Ammon's horn (tissue), 1 donor: ENCODE results near the gene HERC4.

Experiments
- DNase-seq: peaks from one replicate; pipeline ENCODE4 v3.0.0-alpha.2; 2016; ENCODE audit warnings: low spot score

The HERC4 gene

DNA sequence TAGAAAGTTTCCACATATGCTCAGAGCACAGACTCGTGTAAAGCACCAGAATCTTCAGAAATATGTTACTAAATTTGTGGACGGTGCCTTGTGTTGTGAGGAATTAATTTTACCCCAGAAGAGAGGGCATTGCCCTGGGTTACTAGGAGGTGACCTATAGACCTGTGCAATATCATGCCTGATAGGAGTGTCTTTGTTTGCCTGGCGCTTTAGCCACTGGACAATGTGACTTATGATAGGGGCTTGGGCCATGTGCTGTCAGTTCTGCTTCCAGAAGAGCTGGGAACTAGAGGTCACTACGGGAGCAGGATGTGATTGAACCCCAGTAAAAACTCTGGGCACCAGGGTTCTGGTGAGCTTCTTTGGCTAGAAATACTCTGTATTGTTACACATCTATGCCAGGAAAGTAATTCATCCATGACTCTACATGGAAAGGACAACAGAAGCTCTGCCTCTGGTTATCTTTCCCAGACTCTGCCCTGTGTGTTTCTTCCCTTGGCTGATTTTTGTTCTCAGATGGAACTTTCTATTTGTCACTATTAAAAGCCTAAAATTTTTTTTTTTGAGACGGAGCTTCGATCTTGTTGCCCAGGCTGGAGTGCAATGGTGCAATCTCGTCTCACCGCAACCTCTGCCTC lies 115.1 kb downstream of the HERC4 start:
- no peak for DNase-seq

DNA sequence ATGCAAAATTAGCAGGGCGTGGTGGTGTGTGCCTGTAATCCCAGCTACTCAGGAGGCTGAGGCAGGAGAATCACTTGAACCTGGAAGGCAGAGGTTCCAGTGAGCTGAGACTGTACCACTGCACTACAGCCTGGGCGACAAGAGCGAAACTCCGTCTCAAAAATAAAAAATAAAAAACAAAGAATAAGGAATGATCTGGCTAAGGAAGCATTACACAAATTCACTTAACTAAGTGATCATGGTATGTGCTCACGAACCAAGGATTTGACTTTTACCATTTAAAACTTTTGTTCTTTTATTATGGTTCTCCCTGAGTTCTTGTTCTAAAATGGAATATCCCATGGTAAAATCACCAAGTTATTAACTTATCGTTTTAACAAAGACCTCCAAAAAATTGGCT lies 119.5 kb downstream of the HERC4 start:
- no peak for DNase-seq

DNA sequence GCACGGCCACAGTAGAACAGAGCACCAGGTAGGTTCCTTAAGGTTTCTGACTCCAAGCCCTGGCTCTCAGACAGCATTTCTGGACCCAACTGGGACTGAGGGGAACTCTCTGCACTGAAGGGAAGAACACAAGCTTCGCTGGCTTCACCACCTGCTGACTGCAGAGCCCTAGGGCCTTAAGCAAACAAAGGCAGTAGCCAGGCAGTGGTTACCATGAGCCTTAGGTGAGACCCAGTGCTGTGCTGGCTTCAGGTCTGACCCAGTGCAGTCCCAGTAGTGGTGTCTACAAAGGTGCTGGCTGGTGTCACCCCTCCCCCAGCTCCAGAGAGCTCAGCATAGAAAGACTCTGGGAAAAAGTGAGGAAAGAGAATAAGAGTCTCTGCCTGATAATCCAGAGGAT lies 131.2 kb downstream of the HERC4 start:
- DNase-seq = no peak

DNA sequence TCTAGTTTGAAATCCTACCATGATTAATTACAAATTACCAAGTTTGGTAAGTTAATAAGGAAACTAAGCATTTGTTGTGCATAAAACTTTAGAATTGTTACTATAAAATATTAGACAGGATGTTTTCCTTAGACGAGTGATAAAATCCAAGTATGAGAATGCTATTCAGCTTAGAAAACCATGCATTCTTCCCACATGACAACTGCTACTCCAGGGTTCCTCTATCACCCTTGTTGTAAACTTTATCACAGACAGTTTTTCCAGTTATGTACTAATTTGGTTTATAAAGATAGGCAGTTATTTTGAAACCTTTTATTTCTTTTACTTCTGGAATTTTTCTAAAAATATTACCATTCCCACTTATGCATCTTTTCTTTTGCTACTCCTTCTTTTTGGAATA lies 138.7 kb downstream of the HERC4 start:
- no peak for DNase-seq

DNA sequence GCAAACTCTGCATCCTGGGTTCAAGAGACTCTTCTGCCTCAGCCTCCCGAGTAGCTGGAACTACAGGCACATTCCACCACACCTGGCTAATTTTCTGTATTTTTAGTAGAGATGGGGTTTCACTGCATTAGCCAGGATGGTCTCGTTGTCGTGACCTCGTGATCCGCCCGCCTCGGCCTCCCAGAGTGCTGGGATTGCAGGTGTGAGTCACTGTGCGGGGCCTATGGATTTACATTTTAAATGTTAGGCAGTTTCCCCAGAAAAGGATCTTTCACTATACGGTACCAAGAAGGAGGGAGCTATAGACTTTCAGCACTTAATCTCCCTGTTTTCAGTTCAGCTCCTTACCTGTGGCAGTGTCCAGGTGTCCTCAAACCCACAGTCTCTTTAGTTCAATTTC lies 139.9 kb downstream of the HERC4 start:
- DNase-seq = no peak

DNA sequence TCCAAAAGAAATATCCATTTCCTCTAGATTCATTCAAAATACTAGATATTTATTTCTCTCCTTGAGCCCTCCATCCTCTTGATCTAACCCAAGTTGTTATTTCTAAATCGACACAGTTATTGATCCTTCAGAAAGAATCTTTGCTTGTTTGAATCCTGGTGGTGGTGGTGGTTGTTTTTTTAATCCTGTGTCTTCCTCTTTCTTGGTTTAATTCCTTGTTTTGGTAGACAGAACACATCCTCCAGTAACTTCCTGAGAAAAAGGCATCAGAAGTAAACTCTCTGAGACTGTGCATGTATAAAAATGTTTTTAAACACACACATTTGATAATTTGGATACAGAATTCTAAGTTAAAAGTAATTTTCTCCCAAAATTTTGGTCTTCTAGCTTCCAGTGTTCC lies 140.7 kb downstream of the HERC4 start:
- peak; percentile 4 for DNase-seq

DNA sequence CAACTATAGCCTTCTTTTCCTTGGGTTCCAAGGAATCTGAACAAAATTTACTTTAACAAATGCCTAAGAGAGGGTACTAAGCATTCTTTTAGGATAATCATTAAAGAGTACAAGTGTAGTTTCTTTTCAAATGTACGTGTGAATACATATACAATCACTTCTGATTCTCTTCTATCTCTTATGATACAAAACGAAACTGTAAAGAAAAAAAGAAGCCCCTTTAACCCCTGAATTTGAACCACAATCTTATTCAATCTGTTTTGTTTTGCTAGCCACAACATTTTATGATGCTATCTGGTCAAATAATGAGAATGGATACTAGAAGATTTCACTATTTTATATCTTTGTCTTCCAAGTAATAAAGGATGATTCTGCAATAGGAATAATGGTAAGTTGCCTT lies 141.9 kb downstream of the HERC4 start:
- DNase-seq = no peak

DNA sequence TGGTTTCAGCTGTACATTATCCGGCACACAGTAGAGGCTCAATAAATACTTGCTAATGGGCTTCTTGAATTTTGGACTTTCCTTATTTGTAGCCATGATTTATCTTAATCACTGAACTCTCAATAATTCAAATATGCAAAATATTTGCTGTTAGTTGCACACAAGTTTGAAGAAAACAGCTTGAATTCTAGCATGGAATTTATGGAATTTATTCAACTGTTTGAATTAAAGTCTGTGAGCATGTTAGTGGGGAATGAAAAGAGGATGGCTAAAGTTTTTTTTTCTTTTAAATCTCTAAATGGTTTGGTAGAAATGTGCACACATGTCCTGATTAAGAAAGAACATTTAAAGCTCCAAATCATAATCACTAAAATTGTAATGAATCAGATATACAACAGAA lies 148.1 kb downstream of the HERC4 start:
- DNase-seq = no peak

DNA sequence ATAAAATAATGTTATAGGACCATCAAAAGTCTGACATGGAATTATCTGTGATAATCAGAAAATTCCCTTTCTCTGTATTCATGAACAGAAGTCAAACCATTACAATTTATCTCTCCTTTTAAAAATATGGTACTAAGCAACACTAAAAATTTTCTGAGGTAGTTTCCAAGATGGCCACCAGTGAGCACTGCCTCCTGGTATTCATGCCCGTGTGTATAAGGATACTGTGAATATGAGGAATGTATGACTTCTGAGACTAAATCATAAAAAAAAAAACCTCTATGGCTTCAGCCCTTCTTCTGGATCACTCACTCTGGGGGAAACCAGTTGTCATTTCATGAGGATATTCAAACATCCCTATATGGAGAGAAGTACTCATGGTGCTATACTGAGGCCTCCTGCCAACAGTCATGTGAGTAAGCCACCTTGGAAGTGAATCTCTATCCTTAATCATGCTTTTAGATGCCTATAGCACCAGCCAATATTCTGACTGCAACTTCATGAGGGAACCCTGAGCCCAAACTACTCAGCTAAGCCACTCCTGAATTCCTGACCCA lies 149.6 kb downstream of the HERC4 start:
- no peak for DNase-seq

DNA sequence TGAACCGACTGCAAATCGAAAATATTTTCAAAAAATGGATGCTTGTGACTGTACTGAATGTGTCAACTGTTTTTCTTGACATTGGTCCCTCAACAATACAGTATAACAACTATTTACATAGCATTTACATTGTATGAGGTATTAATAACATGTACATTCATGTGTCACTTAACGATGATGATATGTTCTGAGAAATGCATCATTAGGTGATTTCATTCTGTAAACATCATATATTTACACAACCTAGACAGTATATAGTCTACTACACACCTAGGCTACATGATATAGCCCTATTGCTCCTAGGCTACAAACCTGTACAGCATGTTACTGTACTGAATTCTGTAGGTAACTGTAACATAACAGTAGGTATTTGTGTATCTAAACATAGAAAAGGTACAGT lies 150.9 kb downstream of the HERC4 start:
- no peak for DNase-seq

DNA sequence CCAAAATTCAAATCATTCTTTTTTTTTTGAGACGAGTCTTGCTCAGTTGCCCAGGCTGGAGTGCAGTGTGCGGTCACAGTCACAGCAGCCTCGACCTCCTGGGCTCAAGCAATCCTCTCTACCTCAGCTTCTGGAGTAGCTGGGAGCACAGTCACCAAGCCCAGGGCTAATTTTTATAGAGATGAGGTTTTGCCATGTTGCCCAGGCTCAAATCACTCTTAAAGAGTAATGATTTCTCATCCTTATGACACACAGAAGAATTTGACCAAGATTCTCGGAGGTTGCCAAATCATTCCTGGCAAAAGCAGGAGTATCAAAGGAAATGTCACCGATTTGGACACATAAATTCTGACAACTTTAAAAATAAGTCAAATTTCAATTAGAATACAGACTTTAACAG lies 151.5 kb downstream of the HERC4 start:
- no peak for DNase-seq

DNA sequence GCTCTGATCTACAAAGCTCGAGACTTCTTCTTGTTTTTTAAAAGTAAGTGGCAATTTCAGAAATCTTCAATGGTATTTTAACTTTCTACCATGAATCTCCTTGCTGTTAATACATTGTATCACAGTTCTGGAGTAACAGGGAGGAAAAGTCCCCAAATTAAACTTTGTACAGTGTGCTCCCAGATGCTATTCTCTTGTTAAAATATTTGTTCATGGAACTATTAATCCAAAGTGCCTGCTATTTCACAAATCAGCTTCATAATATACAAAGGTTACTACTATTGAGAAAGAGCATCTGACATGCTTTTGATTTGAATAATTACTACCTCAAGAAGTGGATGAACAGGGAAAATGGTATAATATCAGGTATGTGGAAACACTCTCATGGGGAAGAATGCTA lies 154.0 kb downstream of the HERC4 start:
- no peak for DNase-seq

DNA sequence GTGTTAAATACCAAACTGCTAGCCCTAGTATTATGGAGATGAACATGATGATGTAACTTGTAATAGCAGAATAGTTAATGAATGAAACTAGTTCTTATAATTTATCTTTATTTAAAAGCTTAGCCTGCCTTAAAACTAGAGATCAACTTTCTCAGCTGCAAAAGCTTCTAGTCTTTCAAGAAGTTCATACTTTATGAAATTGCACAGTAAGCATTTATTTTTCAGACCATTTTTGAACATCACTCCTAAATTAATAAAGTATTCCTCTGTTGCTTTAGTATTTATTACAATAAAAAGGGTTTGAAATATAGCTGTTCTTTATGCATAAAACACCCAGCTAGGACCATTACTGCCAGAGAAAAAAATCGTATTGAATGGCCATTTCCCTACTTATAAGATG lies 157.4 kb downstream of the HERC4 start:
- no peak for DNase-seq

DNA sequence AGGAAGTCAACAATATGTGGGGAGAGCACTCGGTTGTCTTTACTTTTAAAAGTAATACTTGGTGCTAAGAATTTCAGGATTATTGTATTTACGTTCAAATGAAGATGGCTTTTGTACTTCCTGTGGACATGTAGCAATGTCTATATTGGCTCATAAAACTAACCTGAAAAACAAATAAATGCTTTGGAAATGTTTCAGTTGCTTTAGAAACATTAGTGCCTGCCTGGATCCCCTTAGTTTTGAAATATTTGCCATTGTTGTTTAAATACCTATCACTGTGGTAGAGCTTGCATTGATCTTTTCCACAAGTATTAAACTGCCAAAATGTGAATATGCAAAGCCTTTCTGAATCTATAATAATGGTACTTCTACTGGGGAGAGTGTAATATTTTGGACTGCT lies 157.9 kb downstream of the HERC4 start:
- DNase-seq = no peak

DNA sequence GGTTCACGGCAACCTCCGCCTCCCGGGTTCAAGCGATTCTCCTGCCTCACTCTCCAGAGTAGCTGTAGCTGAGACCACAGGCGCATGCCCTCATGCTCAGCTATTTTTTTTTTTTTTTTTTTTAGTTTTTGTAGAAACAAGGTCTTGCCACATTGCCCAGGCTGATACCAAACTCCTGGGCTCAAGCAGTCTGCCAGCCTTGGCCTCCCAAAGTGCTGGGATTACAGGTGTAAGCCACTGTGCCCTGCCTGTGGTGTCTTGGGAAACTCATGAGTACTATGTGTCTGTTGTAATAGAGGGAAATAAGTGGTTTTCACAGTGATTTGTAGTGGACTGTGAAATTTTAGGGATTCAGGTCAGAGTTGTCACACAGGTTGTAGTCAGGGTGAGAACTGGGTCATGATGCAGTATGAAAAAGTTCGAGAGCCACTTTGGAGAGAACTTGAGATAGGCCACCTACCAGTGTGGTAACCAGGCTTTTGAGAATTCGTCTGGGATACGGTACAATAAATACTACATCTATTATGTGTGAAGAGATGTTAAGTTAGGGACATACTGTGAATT lies 160.2 kb downstream of the HERC4 start:
- DNase-seq = no peak

DNA sequence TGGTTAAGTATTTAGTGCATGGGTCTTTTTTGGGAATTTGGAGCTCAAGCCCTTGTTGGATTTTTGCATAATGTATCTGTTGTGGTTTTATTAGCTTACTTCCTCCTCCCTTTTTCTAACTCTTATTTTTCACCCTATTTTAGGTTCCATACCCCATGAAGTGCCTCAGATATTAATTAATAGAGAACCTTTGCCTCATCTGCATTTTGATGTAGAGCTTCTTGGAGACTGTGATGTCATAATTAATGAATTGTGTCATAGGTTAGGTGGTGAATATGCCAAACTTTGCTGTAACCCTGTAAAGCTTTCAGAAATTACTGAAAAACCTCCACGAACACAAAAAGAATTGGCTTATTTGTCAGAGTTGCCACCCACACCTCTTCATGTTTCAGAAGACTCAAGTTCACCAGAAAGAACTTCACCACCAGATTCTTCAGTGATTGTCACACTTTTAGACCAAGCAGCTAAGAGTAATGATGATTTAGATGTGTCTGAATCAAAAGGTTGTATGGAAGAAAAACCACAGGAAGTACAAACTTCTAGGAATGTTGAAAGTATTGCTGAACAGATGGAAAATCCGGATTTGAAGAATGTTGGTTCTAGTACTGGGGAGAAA lies 162.6 kb downstream of the HERC4 start:
- DNase-seq = no peak

DNA sequence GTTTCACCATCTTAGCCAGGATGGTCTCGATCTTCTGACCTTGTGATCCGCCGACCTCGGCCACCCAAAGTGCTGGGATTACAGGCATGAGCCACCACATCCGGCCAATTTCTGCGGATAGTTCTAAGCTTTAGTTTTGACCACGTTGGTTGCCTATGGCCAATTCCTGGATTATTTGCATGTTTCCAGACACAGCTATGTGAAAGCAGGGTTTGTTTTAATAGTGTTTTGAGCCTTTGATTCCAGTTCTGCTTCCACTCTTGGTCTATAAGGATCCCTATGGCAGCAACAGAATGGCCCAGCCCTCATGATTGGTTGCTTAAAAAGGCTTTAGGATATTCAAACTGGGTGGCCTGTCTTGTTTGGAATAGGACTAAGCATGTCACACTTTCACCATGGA lies 171.5 kb downstream of the HERC4 start:
- no peak for DNase-seq

DNA sequence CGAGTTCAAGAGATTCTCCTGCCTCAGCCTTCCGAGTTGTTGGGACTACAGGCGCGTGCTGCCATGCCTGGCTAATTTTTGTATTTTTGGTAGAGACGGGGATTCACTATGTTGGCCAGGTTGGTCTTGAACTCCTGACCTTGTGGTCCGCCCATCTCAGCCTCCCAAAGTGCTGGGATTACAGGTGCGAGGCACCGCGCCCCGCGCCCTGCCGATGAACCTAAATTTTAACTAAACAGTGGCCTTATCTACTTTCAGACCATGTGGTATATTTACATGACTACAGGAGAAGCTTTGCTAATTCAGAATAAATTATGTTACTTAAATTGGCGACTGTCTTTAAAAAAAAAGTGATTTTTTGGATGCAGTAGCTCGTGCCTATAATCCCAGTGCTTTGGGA lies 181.4 kb downstream of the HERC4 start:
- DNase-seq = no peak

DNA sequence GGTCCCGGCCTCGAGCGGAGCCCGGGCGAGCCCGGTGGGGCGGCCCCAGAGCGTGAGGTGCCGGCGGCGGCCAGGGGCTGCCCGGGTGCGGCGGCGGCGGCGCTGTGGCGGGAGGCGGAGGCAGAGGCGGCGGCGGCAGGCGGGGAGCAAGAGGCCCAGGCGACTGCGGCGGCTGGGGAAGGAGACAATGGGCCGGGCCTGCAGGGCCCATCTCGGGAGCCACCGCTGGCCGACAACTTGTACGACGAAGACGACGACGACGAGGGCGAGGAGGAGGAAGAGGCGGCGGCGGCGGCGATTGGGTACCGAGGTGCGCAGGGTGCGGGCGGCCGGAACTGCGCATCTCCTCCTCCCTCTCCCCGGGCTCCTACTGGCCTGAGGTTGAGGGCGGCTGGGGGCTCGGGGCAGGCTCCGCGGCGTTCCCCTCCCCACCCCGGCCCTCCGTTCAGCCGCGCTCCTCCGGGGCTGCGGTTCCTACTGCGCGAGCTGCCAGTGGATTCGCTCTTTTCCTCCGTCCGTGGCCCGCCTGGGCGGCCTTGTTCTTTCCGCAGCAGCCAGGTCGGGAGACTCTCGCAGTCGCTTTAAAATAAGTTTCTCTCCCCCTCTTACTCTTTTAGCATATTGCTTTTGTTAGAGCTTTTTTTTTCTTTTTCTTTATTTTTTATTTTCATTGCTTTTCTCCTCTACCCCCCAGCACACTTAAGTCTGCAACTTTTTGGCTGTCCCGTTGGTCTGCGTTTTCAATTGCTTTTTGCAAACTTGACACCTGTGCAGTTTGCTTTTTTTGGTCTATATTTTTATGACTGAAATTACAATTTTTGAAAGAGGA lies 190.0 kb downstream of the HERC4 start:
- DNase-seq = peak; percentile 87

DNA sequence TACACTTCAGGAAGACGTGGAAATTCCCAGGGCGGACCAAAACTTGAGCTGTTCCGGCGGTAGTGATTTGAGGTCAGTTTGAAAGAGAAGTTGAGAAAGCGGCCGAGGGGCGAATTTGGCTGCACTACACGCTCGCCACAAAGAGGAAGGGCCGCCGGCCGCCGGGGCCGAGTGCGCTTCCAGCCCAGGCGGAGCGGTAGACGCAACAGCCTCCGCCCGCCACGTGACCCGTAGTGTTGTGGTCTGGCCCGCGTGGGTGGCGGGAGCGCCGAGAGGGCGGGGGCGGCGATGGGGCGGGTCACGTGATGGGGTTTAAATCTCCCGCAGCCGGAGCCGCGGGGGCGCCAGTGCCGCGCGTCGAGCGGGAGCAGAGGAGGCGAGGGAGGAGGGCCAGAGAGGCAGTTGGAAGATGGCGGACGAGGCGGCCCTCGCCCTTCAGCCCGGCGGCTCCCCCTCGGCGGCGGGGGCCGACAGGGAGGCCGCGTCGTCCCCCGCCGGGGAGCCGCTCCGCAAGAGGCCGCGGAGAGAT lies 190.7 kb downstream of the HERC4 start, which contains the start of gene SIRT1:
SIRT1 (plus strand) TSS at position 344 of the 529 bp plus-strand sequence; CDS start at position 410, 66 bp downstream.
- peak; percentile 97 for DNase-seq

DNA sequence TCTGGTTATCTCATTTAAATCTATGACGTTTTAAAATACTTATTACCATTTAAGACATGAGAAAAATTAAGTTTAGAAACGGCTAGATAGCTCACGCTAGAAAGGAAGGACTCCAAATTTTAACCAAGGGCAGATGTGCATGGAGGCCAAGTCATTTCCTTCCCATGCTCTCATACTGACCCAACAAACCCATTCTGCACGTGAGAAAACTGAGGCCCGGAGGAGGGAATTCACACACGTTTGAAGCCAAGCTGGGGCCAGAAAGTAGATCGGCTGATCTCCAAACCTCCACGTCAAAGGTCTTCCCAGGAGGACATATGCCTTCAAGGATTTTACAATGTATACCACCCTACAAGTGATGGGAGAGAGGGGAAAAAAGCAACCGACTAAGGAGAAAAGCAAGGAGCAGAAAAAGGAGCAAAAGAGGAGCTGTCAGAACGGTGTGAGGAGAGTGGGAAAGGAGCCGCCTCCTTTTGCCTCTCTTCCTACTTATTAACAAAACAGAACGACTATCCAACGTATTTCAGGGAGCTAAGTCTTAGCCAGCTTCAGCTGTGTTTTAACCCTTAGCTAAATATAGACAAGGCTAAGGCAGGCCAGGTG lies 191.3 kb downstream of the HERC4 start:
- DNase-seq = no peak

DNA sequence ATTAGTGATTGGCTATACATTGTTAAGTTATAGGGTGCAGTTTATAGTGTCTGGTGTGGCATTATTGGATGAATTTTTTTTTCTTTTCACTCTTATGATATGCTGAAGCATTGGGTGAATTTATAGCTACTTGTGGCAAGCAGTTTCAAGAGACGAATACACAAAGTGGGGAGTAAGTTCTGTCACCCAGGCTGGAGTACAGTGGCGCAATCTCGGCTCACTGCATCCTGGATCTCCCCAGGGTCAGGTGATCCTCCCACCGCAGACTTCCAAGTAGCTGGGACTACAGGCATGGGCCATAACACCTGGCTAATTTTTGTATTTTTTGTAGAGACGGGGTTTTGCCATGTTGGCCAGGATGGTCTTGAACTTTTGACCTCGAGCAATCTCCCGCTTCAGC lies 196.9 kb downstream of the HERC4 start:
- DNase-seq = no peak
